ENCODE results near the gene SMG9.

GRCh38 chr19:43729919-43730318 is 24.8 kb downstream of the SMG9 start:
- TF ChIP-seq REST (IDR thresholded peaks at IDR 0.05; ENCODE audit: low read depth), result no peak
- no peak for TF ChIP-seq YY1 (IDR thresholded peaks at IDR 0.05; ENCODE audit: low read depth)
- TF ChIP-seq TAF1 (IDR thresholded peaks at IDR 0.05; ENCODE audit: low read depth), result no peak
- TF ChIP-seq MAX (IDR thresholded peaks at IDR 0.05), result no peak
- no peak for TF ChIP-seq EP300 (IDR thresholded peaks at IDR 0.05; ENCODE audit: borderline replicate concordance)
- no peak for TF ChIP-seq NFIC (IDR thresholded peaks at IDR 0.05)
- TF ChIP-seq TEAD4 (IDR thresholded peaks at IDR 0.05), result no peak
- no peak for TF ChIP-seq CEBPB (IDR thresholded peaks at IDR 0.05)
- no peak for TF ChIP-seq ZBTB7A (IDR thresholded peaks at IDR 0.05; ENCODE audit: low read depth)
- no peak for TF ChIP-seq RAD21 (IDR thresholded peaks at IDR 0.05; ENCODE audit: low read depth)
- TF ChIP-seq FOXM1 (IDR thresholded peaks at IDR 0.05; ENCODE audit: borderline replicate concordance, low read depth), result no peak
